ENCODE measurements around the gene BPIFB2.

Gene BPIFB2

GRCh38 chr20:33008336-33009213, 1.1 kb downstream of the BPIFB2 start:
- no peak for FAIRE-seq

GRCh38 chr20:33009214-33010132, 2.0 kb downstream of the BPIFB2 start:
- no peak for FAIRE-seq

GRCh38 chr20:33010133-33010504, 2.6 kb downstream of the BPIFB2 start:
- no peak for FAIRE-seq

GRCh38 chr20:33010674-33011449, 3.4 kb downstream of the BPIFB2 start:
- FAIRE-seq, result no peak

- no peak for FAIRE-seq
Observed at GRCh38 chr20:33012327-33013189, 5.1 kb downstream of the BPIFB2 start.

- FAIRE-seq, result no peak
Observed at GRCh38 chr20:33013701-33014326, 6.3 kb downstream of the BPIFB2 start.

- FAIRE-seq, result no peak
Observed at GRCh38 chr20:33014336-33015113, 7.0 kb downstream of the BPIFB2 start.

GRCh38 chr20:33015114-33015484, 7.6 kb downstream of the BPIFB2 start:
- FAIRE-seq, result no peak

- no peak for FAIRE-seq
Observed at GRCh38 chr20:33015700-33016580, 8.4 kb downstream of the BPIFB2 start.

- FAIRE-seq, result no peak
Observed at GRCh38 chr20:33016581-33017109, 9.1 kb downstream of the BPIFB2 start.

GRCh38 chr20:33017542-33017941, 10.0 kb downstream of the BPIFB2 start:
- FAIRE-seq, result no peak

GRCh38 chr20:33018169-33018931, 10.8 kb downstream of the BPIFB2 start:
- FAIRE-seq, result no peak

- FAIRE-seq, result no peak
Observed at GRCh38 chr20:33019465-33020277, 12.2 kb downstream of the BPIFB2 start.

GRCh38 chr20:33020278-33021161, 13.0 kb downstream of the BPIFB2 start:
- no peak for FAIRE-seq

GRCh38 chr20:33021879-33022278, 14.4 kb downstream of the BPIFB2 start:
- no peak for FAIRE-seq

- FAIRE-seq, result no peak
Observed at GRCh38 chr20:33022289-33022688, 14.8 kb downstream of the BPIFB2 start.

All from A204.1 (cell line).